Nephron (organoid): ENCODE measurements around the gene DRC7.

Experiments used
- H3K27ac Mint-ChIP-seq, 3 experiments: 2 replicates each; pipeline ENCODE4 v1.8.0; 2020; ENCODE audit warnings: mixed read lengths in 3 of 3, mild to moderate bottlenecking in 2 of 3, moderate library complexity in 1 of 3
- H3K27me3 Mint-ChIP-seq: 2 replicates; pipeline ENCODE4 v1.8.0; 2021; ENCODE audit warnings: low read depth, mild to moderate bottlenecking, moderate library complexity, mixed read lengths
- H3K36me3 Mint-ChIP-seq: 2 replicates; pipeline ENCODE4 v1.8.0; 2020; ENCODE audit warnings: low read depth, mixed read lengths
- H3K4me1 Mint-ChIP-seq: 2 replicates; pipeline ENCODE4 v1.8.0; 2020; ENCODE audit warnings: mixed read lengths
- H3K4me3 Mint-ChIP-seq, 3 experiments: 2 replicates each; pipeline ENCODE4 v1.8.0; 2020; ENCODE audit warnings: mild to moderate bottlenecking in 3 of 3, mixed read lengths in 3 of 3, moderate library complexity in 2 of 3
- H3K9me3 Mint-ChIP-seq: 2 replicates; pipeline ENCODE4 v1.8.0; 2020; ENCODE audit warnings: mixed read lengths
- TF ChIP-seq, protein P1 (sequence below), 3 experiments: fragments of 200-600 bp; sonication (generic); IDR thresholded peaks; one replicate each; pipeline ENCODE4 v1.5.0; 2021; ENCODE audit warnings: antibody characterized with exemption in 3 of 3; ENCODE audit not compliant: unreplicated experiment in 3 of 3

The DRC7 gene

GRCh38 chr16:57761301-57761700 lies 66.7 kb downstream of the DRC7 start:
- H3K36me3 Mint-ChIP-seq: peaks cover 10% of the 10 kb centered on the region
- peaks cover 1% of the 10 kb centered on the region for H3K4me1 Mint-ChIP-seq
- no peak overlapping the region for H3K4me3 Mint-ChIP-seq
- H3K27ac Mint-ChIP-seq: no peak overlapping the region
- TF ChIP-seq, protein P1, sequence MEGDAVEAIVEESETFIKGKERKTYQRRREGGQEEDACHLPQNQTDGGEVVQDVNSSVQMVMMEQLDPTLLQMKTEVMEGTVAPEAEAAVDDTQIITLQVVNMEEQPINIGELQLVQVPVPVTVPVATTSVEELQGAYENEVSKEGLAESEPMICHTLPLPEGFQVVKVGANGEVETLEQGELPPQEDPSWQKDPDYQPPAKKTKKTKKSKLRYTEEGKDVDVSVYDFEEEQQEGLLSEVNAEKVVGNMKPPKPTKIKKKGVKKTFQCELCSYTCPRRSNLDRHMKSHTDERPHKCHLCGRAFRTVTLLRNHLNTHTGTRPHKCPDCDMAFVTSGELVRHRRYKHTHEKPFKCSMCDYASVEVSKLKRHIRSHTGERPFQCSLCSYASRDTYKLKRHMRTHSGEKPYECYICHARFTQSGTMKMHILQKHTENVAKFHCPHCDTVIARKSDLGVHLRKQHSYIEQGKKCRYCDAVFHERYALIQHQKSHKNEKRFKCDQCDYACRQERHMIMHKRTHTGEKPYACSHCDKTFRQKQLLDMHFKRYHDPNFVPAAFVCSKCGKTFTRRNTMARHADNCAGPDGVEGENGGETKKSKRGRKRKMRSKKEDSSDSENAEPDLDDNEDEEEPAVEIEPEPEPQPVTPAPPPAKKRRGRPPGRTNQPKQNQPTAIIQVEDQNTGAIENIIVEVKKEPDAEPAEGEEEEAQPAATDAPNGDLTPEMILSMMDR (IDR thresholded peaks at IDR 0.05; ENCODE audit: unreplicated experiment in 3 of 3): no peak
- H3K9me3 Mint-ChIP-seq: no peaks in the 10 kb centered on the region
- no peaks in the 10 kb centered on the region for H3K27me3 Mint-ChIP-seq

DNA sequence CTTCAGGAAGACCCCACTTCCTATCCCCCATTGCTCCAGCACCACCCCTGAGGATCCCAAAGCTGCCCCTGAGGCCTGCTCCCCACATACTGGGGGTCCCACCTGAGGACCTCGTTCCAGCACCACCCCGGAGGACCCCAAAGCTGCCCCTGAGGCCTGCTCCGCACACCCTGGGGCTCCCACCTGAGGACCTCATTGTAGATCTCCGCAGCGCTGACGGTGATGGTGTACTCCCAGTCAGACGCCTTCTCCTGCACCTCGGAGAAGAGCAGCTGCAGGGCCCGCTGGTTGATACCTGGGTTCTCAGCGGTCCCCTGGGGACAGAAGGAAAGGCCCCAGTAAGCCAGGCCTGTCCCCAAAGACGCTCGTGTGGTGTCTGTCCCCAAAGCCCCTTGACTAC lies 67.4 kb downstream of the DRC7 start:
- Mint-ChIP-seq H3K27me3 (no peaks in the 10 kb centered on the region), H3K4me3 (no peak overlapping the region), H3K4me1 (no peaks in the 10 kb centered on the region), H3K9me3 (no peaks in the 10 kb centered on the region), H3K27ac (no peak overlapping the region), H3K36me3 (peaks cover 10% of the 10 kb centered on the region)
- TF ChIP-seq, protein P1 (IDR thresholded peaks at IDR 0.05; ENCODE audit: unreplicated experiment in 3 of 3): no peak

DNA sequence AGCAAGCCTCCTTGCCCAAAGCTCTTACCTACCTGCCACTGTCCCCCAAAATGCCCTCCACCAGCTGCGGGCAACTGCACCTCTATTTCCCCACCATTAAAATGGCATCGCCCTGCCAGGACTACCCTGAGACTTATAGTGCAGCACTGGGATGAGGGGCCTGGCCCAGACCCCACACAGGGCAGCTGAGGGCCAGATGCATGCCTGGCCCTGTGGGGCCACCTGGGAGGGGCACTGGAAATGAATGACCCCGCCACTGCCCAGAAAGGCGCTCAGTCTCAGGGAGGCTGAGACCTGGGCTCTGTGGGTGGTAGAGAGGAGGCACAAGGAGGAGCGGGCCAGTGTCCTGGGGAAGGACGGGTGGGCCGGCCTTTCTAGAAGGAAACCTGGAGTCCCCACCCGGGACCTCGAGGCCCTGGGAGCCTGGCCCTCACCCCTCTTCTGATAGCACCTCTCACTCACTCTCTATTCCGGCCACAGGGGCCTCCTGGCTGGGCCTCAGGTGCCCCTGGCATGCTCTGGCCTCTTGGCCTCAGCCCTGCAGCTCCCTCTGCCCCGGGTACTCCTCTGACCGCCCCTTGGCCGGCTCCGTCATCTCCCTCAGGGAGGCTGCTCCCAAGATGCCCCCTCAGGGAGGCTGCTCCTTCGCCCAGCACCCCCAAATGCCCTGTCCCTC lies 67.9 kb downstream of the DRC7 start:
- Mint-ChIP-seq H3K27ac (no peak overlapping the region), H3K27me3 (no peaks in the 10 kb centered on the region), H3K9me3 (no peaks in the 10 kb centered on the region), H3K4me3 (no peak overlapping the region), H3K4me1 (no peaks in the 10 kb centered on the region), H3K36me3 (peaks cover 10% of the 10 kb centered on the region)
- TF ChIP-seq, protein P1 (IDR thresholded peaks at IDR 0.05; ENCODE audit: unreplicated experiment in 3 of 3): no peak

DNA sequence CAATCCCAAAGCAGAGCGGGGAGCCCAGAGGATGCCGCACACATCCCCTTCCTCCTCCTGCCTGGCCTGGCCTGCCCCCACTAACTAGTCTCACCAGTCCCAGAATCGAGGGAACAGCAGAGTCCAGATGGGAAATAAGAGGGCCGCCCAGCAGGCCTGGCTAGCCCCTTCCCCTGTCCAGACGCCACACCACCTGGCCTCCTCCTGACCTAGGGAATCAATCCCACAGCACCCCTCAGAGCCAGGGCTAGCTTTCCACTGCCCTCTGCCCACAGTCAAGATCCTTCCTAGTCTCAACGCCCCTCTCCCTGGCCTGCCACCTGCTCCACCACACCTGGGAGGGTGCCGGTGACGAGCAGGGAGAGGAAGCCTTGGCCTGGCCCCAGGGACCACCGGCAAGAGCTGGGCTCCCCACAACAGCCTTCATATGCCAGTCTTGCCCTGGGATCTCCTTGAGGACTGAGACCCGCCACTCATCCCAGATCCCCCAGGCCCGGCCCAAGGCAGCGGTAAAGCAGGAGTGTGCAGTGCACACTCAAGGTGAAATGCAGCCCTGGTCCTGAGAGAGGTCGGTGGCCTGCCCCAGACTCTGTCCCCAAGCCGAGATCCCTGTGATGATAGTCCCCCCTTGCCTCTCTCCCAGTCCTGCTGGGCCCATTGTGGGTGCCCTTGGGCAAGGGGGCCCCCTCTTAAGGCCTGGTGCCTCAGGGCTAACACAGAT lies 68.8 kb downstream of the DRC7 start:
- Mint-ChIP-seq H3K36me3 (peaks cover 12% of the 10 kb centered on the region), H3K4me3 (no peak overlapping the region), H3K9me3 (no peaks in the 10 kb centered on the region), H3K27me3 (no peaks in the 10 kb centered on the region), H3K27ac (no peak overlapping the region), H3K4me1 (no peaks in the 10 kb centered on the region)
- TF ChIP-seq, protein P1 (IDR thresholded peaks at IDR 0.05; ENCODE audit: unreplicated experiment in 3 of 3): no peak

DNA sequence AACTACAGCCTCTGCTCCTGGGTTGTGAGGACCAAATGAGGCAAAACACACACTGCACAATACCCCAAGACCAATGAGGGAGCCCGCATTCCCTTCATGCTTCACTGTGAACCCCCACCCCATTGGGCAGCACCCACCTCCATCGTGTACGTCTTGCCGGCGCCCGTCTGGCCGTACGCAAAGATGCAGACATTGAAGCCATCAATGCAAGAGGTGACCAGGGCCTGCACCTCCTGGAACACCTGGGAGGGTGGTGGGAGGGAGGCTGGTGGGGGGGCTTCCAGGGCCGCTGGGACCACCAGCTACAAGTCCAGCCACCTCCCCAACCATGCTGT lies 69.4 kb downstream of the DRC7 start:
- H3K4me1 Mint-ChIP-seq: no peaks in the 10 kb centered on the region

More for the DNA sequence above, 69.4 kb downstream of the DRC7 start:
- TF ChIP-seq, protein P1 (IDR thresholded peaks at IDR 0.05; ENCODE audit: unreplicated experiment in 3 of 3): no peak
- Mint-ChIP-seq H3K4me3 (no peak overlapping the region), H3K9me3 (no peaks in the 10 kb centered on the region), H3K36me3 (peaks cover 14% of the 10 kb centered on the region), H3K27me3 (no peaks in the 10 kb centered on the region), H3K27ac (no peak overlapping the region)
